Endometrium (tissue), 2 donors: Measurements from ENCODE around the gene SF3B3.

ENCODE experiments used
- FAIRE-seq: peaks from 2 replicates; lab custom pipeline; 2012; peaks lifted over from hg19 to GRCh38; lab: Jason Lieb, UNC
- donor health status: control.
- donor health status: control.

Gene SF3B3

GRCh38 chr16:70523743-70524398 is at the start of gene SF3B3:
Gene SF3B3 (plus strand): TSS chr16:70523816. CDS start chr16:70526657, 2,841 bp downstream.
- FAIRE-seq = no peak

DNA sequence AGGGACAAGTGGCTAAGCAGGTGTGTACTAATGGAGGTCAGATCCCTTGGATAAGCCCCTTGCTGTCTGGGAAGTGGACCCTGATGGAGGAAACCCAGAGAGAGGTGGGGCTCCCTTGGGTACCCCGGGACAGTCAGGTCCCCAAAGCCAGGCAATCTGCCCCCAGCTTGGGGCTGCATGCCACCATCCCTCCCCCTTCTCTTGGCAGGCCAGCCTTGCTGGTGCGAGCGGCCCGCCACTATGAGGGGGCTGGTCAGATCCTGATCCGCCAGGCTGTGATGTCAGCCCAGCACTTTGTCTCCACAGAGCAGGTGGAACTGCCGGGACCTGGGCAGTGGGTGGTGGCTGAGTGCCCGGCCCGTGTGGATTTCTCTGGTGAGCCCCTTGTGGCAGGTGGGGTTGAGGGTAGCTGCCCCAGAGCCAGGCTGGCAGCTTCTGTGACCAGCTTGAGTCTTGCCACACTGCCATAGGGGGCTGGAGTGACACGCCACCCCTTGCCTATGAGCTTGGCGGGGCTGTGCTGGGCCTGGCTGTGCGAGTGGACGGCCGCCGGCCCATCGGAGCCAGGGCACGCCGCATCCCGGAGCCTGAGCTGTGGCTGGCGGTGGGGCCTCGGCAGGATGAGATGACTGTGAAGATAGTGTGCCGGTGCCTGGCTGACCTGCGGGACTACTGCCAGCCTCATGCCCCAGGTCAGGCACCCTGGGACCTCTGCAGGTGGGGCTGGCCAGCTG is 49.1 kb upstream of the SF3B3 start:
- no peak for FAIRE-seq

DNA sequence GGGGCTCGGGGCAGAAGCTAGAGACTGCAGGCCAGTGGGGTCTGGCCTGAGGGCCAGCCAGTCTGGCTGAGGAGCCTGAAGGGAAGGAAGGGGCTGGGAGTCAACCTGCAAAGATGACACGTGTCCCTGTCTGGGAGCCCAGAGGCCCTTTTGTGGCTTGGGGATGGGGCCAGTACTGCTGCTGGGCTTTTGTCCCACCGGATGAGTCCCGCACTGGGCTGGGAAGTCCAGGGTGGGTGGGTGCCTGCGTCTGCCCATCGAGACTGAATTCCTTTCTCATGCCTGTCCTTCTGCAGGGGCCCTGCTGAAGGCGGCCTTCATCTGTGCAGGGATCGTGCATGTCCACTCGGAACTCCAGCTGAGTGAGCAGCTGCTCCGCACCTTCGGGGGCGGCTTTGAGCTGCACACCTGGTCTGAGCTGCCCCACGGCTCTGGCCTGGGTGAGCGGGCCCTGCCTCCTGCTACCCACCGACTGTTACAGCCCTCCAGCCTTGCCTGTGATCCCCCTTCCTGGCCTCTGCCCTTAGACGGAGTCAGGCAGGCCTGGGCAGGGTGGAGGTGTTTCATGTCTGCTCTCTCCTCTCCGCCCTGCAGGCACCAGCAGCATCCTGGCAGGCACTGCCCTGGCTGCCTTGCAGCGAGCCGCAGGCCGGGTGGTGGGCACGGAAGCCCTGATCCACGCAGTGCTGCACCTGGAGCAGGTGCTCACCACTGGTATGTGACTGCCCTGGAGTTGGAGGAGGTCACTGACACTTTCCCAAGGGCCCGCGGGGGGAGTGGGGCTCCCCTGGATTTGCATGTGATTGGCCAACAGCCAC is 48.4 kb upstream of the SF3B3 start:
- no peak for FAIRE-seq

DNA sequence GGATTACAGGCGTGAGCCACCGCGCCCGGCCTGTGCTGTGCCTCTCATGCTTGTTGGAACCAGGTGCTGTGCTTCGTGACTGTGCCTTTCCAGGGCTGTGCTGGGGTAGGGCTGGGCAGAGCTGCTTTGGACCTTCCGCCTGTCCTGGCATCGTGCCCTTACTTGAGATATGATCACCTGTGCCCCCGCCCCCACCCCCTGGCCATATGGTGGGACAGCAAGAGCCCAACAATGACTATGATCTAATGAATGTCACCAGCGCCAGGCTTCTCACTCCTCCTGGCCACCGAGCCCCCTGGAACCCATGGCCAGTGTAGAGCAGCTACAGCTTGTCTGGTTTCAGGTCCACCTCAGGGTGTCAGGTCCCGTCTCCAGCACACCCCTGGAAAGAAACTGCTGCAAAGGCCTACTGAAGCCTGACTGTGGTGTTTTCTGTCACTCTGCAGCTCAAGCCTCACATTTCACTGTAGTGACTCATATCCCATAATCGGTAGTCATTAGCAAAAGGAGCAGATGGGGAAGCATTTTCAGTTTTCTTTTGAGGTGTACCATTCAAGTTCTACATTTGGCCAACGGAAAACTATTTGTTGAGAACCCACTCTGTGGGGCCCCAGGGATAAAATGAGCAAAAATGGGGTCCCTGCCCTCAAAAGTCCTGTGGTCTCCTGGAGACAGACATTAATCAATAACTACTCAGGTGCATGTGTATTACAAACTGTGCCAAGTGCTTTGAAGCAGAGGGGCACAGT is 47.2 kb upstream of the SF3B3 start:
- FAIRE-seq = no peak

- FAIRE-seq = no peak
These were observed 45.4 kb upstream of the SF3B3 start for GRCh38 chr16:70478169-70478568.

GRCh38 chr16:70478912-70479341 is 44.7 kb upstream of the SF3B3 start:
- FAIRE-seq = no peak

GRCh38 chr16:70480127-70481105 is 43.2 kb upstream of the SF3B3 start:
- no peak for FAIRE-seq

DNA sequence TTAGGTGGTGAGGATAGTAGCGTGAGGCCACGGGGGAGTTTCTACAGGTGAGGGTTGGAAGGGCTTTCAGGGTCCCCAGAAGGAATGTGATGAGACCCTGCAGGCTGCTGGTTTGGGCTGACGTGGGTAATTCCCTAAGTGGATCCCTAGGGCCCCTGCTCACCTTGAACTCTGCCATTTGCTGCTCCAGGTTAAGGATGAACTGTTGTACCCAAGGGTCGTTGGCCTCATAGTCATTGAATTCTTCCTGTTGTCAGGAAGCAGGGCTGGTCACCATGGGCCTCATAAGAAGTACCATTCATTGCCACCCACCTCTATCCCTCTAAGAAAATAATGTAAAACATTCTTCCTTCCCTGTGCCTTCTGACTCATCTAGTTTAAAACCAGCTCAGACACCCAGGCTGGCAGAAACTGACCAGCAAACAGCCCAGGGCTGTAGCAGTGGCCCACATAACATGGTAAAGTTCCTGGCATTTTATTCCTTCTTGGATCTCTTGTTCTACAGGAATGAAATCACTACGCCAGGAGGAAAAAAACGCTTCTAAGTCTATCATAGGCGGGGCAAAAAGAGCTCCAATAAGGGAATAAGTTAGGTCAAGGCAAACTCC is 41.6 kb upstream of the SF3B3 start:
- FAIRE-seq = no peak

DNA sequence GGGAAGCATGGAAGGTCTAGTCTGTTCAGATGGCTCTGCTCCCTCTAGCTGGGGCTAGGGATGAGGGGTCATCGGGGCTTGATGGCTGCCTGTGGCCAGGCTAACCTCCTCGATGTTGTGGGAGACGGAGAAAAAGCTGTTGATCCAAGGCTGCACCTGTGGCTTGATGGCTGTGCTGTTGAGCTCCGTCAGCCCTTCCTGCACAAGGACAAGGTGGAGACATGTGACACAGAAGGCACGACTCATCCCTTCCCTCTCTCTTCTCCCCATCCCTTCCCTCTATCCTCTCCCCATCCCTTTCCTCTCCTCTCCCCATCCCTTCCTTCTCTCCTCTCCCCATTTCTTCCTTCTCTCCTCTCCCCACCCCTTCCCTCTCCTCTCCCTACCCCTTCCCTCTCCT is 41.0 kb upstream of the SF3B3 start:
- FAIRE-seq = no peak

DNA sequence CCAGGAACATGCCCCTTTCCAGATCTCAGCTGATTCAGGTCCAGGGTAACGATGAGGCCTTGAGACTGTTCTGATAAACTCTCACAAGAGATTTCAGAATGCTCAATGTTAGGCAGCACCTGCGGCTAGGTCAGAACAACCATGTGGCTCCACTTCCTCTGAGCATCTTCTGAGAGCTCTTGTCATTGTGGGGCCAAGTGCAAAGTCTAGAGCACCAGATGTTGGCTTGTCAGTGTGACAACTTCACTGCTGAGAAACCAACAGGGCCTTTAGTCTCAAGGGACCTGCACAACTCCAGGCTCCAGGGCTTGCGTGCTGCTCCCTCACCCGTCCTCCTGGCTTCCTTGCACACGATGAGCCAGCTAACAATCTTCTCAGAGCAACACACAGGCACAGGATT is 40.2 kb upstream of the SF3B3 start:
- no peak for FAIRE-seq

DNA sequence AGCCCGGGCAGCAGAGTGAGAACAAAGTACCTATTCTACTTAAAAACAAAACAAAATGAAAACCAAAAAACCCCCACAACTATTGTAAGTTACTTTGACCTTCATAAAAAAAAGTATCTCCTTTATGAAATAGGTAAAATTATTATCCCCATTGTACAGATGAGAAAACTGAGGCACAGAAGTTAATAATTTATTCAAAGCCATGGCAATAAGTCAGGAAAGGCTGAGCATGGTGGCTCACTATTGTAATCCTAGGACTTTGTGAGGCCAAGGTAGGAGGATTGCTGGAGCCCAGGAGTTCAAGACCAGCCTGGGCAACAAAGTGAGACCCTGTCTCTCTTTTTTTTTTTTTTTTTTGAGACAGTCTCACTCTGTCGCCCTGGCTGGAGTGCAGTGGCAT is 38.7 kb upstream of the SF3B3 start:
- FAIRE-seq = no peak

DNA sequence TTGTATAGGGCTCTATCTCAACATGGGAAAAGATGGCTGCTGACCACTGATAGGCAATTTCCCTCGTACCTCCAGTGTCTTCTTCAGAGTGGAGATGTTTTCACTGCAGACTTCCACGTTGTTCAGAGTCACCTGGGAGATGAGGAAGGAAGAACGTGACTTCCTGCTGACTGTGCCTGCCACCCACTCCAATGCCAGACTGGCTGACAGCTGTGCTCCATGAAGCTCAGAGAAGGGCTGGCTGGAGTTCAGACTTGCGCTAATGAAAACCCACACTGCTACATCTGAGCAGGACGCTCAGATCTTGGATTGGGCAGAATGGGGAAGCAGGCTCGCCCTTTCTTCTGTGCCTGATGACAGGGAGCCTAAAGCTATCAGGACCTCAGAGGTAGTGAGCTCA is 33.4 kb upstream of the SF3B3 start:
- no peak for FAIRE-seq

- no peak for FAIRE-seq
These were observed 29.8 kb upstream of the SF3B3 start for GRCh38 chr16:70493802-70494201.

- FAIRE-seq = no peak
These were observed 29.3 kb upstream of the SF3B3 start for GRCh38 chr16:70494202-70494770.

GRCh38 chr16:70494777-70495176 is 28.8 kb upstream of the SF3B3 start:
- no peak for FAIRE-seq

- no peak for FAIRE-seq
These were observed 28.0 kb upstream of the SF3B3 start for GRCh38 chr16:70495425-70496182.

DNA sequence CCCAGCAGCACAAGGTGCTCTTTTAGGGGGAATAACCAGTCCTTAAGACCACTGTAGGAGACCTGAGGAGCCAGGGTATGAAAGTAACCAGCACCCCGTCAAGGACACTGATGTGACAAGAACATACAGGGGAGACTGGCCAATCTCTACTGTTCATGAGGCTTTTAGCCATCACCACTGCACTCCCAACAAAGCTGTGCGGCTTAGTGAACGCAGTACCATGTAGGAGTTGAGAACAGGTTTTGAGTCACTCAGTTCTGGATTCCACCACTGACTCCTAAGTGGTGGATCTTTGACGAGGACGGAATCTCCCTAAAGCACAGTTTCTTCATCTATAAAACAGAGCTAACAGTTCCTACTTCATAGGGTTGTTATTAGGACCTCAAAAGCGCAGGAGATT is 27.1 kb upstream of the SF3B3 start:
- no peak for FAIRE-seq

- no peak for FAIRE-seq
These were observed 14.9 kb upstream of the SF3B3 start for GRCh38 chr16:70508752-70509151.

DNA sequence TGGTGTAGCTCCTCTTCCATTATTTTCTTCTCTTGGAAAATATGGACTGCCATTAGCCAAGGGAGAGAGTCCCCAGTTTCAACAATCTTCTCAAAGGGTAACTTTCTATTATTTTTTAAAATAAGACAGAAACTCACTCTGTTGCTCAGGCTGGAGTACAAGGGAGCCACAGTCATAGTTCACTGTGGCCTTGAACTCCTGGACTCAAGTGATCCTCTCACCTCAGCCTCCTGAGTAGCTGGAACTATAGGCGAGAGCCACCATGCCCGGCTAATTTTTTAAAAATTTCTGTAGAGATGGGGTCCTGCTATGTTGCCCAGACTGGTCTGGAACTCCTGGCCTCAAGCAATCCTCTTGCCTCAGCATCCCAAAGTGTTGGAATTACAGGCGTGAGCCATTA is 13.4 kb upstream of the SF3B3 start:
- FAIRE-seq = no peak

- FAIRE-seq = no peak
These were observed 11.8 kb upstream of the SF3B3 start for GRCh38 chr16:70511833-70512232.
